Ovary (tissue), 3 donors: ENCODE results near the gene TREH.

ENCODE experiments used
- CTCF ChIP-seq, 3 donors: fragments of 450-650 bp in 2 of 3; fragments of 200-600 bp in 1 of 3; IDR thresholded peaks; one replicate each; pipeline versions ENCODE4 v1.5.1 to v1.8.0; 2016 to 2022; ENCODE audit warnings: antibody characterized with exemption in 3 of 3, mild to moderate bottlenecking in 1 of 3
- POLR2A ChIP-seq: fragments of 450-650 bp; IDR thresholded peaks from one replicate; pipeline ENCODE4 v1.6.1; 2017; ENCODE audit warnings: antibody characterized with exemption, mild to moderate bottlenecking, moderate library complexity
- donor health status: DM: no; HTN: no; CAD: no.

- TF ChIP-seq POLR2A: no peak
- TF ChIP-seq CTCF (IDR thresholded peaks at IDR 0.05): no peak
These were observed 24.2 kb upstream of the TREH start for GRCh38 chr11:118703563-118704106.
